AG10803 (cell line): Measurements from ENCODE around the gene EXD1.

Experiments used
- DNase-seq: peaks from one replicate; pipeline ENCODE4 v3.0.0; 2010; ENCODE audit warnings: low read depth
- H3K4me3 ChIP-seq: 2 replicates; pipeline ENCODE4 v1.5.1; 2011; ENCODE audit warnings: mild to moderate bottlenecking, low read length, control low read depth
- TF ChIP-seq, protein P1 (sequence below): conservative IDR thresholded peaks from 2 replicates; pipeline ENCODE4 v1.5.1; 2011; ENCODE audit warnings: mild to moderate bottlenecking, low read length, control low read depth, inconsistent platforms

EXD1 gene

GRCh38 chr15:41230345-41230649, 260 bp downstream of the EXD1 start:
- peak overlapping the region; percentile 95 for H3K4me3 ChIP-seq
- TF ChIP-seq, protein P1, sequence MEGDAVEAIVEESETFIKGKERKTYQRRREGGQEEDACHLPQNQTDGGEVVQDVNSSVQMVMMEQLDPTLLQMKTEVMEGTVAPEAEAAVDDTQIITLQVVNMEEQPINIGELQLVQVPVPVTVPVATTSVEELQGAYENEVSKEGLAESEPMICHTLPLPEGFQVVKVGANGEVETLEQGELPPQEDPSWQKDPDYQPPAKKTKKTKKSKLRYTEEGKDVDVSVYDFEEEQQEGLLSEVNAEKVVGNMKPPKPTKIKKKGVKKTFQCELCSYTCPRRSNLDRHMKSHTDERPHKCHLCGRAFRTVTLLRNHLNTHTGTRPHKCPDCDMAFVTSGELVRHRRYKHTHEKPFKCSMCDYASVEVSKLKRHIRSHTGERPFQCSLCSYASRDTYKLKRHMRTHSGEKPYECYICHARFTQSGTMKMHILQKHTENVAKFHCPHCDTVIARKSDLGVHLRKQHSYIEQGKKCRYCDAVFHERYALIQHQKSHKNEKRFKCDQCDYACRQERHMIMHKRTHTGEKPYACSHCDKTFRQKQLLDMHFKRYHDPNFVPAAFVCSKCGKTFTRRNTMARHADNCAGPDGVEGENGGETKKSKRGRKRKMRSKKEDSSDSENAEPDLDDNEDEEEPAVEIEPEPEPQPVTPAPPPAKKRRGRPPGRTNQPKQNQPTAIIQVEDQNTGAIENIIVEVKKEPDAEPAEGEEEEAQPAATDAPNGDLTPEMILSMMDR = no peak

GRCh38 chr15:41219381-41219780, 11.2 kb downstream of the EXD1 start:
- TF ChIP-seq, protein P1 = no peak
- DNase-seq = no peak
- no peak overlapping the region for H3K4me3 ChIP-seq

More at GRCh38 chr15:41230345-41230649, 260 bp downstream of the EXD1 start:
- no peak for DNase-seq

DNA sequence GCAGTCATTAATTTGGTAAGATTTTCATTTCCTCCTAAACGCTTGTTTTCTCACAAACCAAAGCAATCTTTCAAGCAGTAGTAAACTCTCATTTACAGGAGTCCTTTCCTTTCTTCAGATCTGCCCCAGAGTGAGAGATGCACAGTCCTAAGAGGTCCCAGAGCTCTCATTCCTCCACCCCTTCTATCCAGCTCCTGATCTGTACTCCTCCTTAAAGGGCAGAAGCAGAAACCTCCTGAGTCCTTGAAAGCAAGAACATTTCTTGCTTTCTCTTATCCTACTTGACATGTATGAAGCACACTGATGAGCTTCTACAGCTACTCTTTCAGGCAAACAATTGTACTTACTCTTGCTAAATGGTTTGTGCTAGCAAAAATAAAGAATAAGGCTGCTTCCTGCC, 11.7 kb downstream of the EXD1 start:
- no peak overlapping the region for H3K4me3 ChIP-seq
- no peak for DNase-seq
- TF ChIP-seq, protein P1 = no peak

- TF ChIP-seq, protein P1 = no peak
- peak; percentile 9 for DNase-seq
- H3K4me3 ChIP-seq = no peak overlapping the region
These were observed 14.8 kb downstream of the EXD1 start for GRCh38 chr15:41215708-41216107.

- no peak overlapping the region for H3K4me3 ChIP-seq
- TF ChIP-seq, protein P1 = no peak
- DNase-seq = peak; percentile 38
These were observed 22.7 kb downstream of the EXD1 start for GRCh38 chr15:41207687-41208448.

- H3K4me3 ChIP-seq = no peak overlapping the region
- TF ChIP-seq, protein P1 = no peak
- no peak for DNase-seq
These were observed 25.2 kb downstream of the EXD1 start for GRCh38 chr15:41205315-41205714.

DNA sequence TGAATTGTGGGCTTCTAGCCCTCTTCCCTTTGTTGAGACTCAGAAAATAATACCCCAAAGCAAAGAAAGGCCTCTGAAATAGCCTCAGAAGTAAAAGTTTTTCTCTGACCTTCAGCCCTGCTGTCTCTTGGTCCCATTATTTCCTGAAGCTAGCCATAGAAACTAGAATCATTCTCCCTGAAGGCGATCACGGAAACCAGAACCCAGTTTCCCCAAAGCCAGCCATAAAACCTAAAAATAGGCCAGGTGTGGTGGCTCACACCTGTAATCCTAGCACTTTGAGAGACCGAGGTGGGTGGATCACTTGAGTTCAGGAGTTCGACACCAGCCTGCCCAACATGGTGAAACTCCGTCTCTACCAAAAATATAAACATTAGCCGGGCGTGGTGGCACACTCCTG, 27.2 kb downstream of the EXD1 start:
- TF ChIP-seq, protein P1 = no peak
- H3K4me3 ChIP-seq = no peak overlapping the region

More for the DNA sequence above, 27.2 kb downstream of the EXD1 start:
- no peak for DNase-seq
